ENCODE data around the gene CSMD2. TPM values are rescaled to one million over a fixed set of nuclear protein-coding genes. Genes with fewer than 3 reads are reported as not detected.
"Not testable (repeated sequence)": the region's sequence is repeated elsewhere in the genome, so short reads cannot be mapped to it uniquely, and the experiment has no call there.

The CSMD2 gene
- not detected for polyA plus RNA-seq (2012; ENCODE audit: missing spikeins)

GRCh38 chr1:34164771-34165391 is at the start of gene CSMD2:
Gene CSMD2 (minus strand): TSS chr1:34165230. CDS start chr1:34165097, 133 bp downstream.
- DNase-seq (ENCODE audit: insufficient read length) (no peak), FAIRE-seq (no peak)
- TF ChIP-seq POLR2AphosphoS5 (IDR thresholded peaks at IDR 0.05; ENCODE audit: low read depth, low read length) (no peak), POLR2A (IDR thresholded peaks at IDR 0.05; ENCODE audit: low read depth, low read length) (no peak), TAF1 (IDR thresholded peaks at IDR 0.05; ENCODE audit: borderline replicate concordance, low read depth, low read length) (no peak)

GRCh38 chr1:34213956-34214355 is 48.9 kb upstream of the CSMD2 start:
- DNase-seq (ENCODE audit: insufficient read length), result no peak
- FAIRE-seq, result no peak
- TF ChIP-seq TAF1 (IDR thresholded peaks at IDR 0.05; ENCODE audit: borderline replicate concordance, low read depth, low read length) (no peak), POLR2AphosphoS5 (IDR thresholded peaks at IDR 0.05; ENCODE audit: low read depth, low read length) (no peak), POLR2A (IDR thresholded peaks at IDR 0.05; ENCODE audit: low read depth, low read length) (no peak)

- no peak for TF ChIP-seq POLR2A (IDR thresholded peaks at IDR 0.05; ENCODE audit: low read depth, low read length)
- no peak for TF ChIP-seq TAF1 (IDR thresholded peaks at IDR 0.05; ENCODE audit: borderline replicate concordance, low read depth, low read length)
- no peak for TF ChIP-seq POLR2AphosphoS5 (IDR thresholded peaks at IDR 0.05; ENCODE audit: low read depth, low read length)
- FAIRE-seq (no peak), DNase-seq (ENCODE audit: insufficient read length) (no peak)
These were observed 47.6 kb upstream of the CSMD2 start for GRCh38 chr1:34212673-34213072.

GRCh38 chr1:34199927-34200326 is 34.9 kb upstream of the CSMD2 start:
- no peak for FAIRE-seq
- no peak for DNase-seq (ENCODE audit: insufficient read length)
- no peak for TF ChIP-seq POLR2AphosphoS5 (IDR thresholded peaks at IDR 0.05; ENCODE audit: low read depth, low read length)
- TF ChIP-seq TAF1 (IDR thresholded peaks at IDR 0.05; ENCODE audit: borderline replicate concordance, low read depth, low read length), result no peak
- TF ChIP-seq POLR2A (IDR thresholded peaks at IDR 0.05; ENCODE audit: low read depth, low read length), result no peak

- TF ChIP-seq POLR2A (IDR thresholded peaks at IDR 0.05; ENCODE audit: low read depth, low read length), result no peak
- no peak for TF ChIP-seq TAF1 (IDR thresholded peaks at IDR 0.05; ENCODE audit: borderline replicate concordance, low read depth, low read length)
- no peak for TF ChIP-seq POLR2AphosphoS5 (IDR thresholded peaks at IDR 0.05; ENCODE audit: low read depth, low read length)
- DNase-seq (ENCODE audit: insufficient read length) (no peak), FAIRE-seq (no peak)
These were observed 27.6 kb upstream of the CSMD2 start for GRCh38 chr1:34192621-34193020.

- DNase-seq (ENCODE audit: insufficient read length) (no peak), FAIRE-seq (no peak)
- TF ChIP-seq POLR2AphosphoS5 (IDR thresholded peaks at IDR 0.05; ENCODE audit: low read depth, low read length) (no peak), POLR2A (IDR thresholded peaks at IDR 0.05; ENCODE audit: low read depth, low read length) (no peak), TAF1 (IDR thresholded peaks at IDR 0.05; ENCODE audit: borderline replicate concordance, low read depth, low read length) (no peak)
These were observed 25.7 kb upstream of the CSMD2 start for GRCh38 chr1:34190692-34191091.

GRCh38 chr1:34188985-34189384 is 24.0 kb upstream of the CSMD2 start:
- FAIRE-seq (no peak), DNase-seq (ENCODE audit: insufficient read length) (no peak)
- TF ChIP-seq POLR2AphosphoS5 (IDR thresholded peaks at IDR 0.05; ENCODE audit: low read depth, low read length), result no peak
- no peak for TF ChIP-seq TAF1 (IDR thresholded peaks at IDR 0.05; ENCODE audit: borderline replicate concordance, low read depth, low read length)
- TF ChIP-seq POLR2A (IDR thresholded peaks at IDR 0.05; ENCODE audit: low read depth, low read length), result no peak

GRCh38 chr1:34188418-34188817 is 23.4 kb upstream of the CSMD2 start:
- TF ChIP-seq TAF1 (IDR thresholded peaks at IDR 0.05; ENCODE audit: borderline replicate concordance, low read depth, low read length), result no peak
- no peak for TF ChIP-seq POLR2A (IDR thresholded peaks at IDR 0.05; ENCODE audit: low read depth, low read length)
- no peak for TF ChIP-seq POLR2AphosphoS5 (IDR thresholded peaks at IDR 0.05; ENCODE audit: low read depth, low read length)
- FAIRE-seq, result no peak
- DNase-seq (ENCODE audit: insufficient read length), result no peak

- no peak for DNase-seq (ENCODE audit: insufficient read length)
- FAIRE-seq, result no peak
- TF ChIP-seq TAF1 (IDR thresholded peaks at IDR 0.05; ENCODE audit: borderline replicate concordance, low read depth, low read length), result no peak
- no peak for TF ChIP-seq POLR2AphosphoS5 (IDR thresholded peaks at IDR 0.05; ENCODE audit: low read depth, low read length)
- no peak for TF ChIP-seq POLR2A (IDR thresholded peaks at IDR 0.05; ENCODE audit: low read depth, low read length)
These were observed 21.9 kb upstream of the CSMD2 start for GRCh38 chr1:34186741-34187494.

GRCh38 chr1:34183381-34183780 is 18.4 kb upstream of the CSMD2 start:
- DNase-seq (ENCODE audit: insufficient read length); FAIRE-seq: not testable (repeated sequence)

- DNase-seq (ENCODE audit: insufficient read length) (no peak), FAIRE-seq (no peak)
- TF ChIP-seq POLR2A (IDR thresholded peaks at IDR 0.05; ENCODE audit: low read depth, low read length), result no peak
- TF ChIP-seq POLR2AphosphoS5 (IDR thresholded peaks at IDR 0.05; ENCODE audit: low read depth, low read length), result no peak
These were observed 13.0 kb upstream of the CSMD2 start for GRCh38 chr1:34178072-34178471.

Data from GM12892 (cell line).